Mucosa of stomach (tissue), 1 donor: ENCODE measurements around the gene RPS6KC1.

Source experiments
- H3K27me3 ChIP-seq: one replicate; pipeline ENCODE4 v1.7.0; 2013; ENCODE audit warnings: mild to moderate bottlenecking, low read length; ENCODE audit not compliant: control insufficient read depth, insufficient read depth
- H3K36me3 ChIP-seq: one replicate; pipeline ENCODE4 v1.7.0; 2013; ENCODE audit warnings: low read length; ENCODE audit not compliant: control insufficient read depth, insufficient read depth
- H3K4me1 ChIP-seq: one replicate; pipeline ENCODE4 v1.7.0; 2013; ENCODE audit warnings: mild to moderate bottlenecking, low read length; ENCODE audit not compliant: control insufficient read depth, insufficient read depth
- H3K4me3 ChIP-seq: one replicate; pipeline ENCODE4 v1.7.0; 2013; ENCODE audit warnings: low read length
- H3K9ac ChIP-seq: one replicate; pipeline ENCODE4 v1.7.0; 2013; ENCODE audit warnings: mild to moderate bottlenecking, low read length, moderate library complexity
- H3K9me3 ChIP-seq: one replicate; pipeline ENCODE4 v1.7.0; 2013; ENCODE audit warnings: mild to moderate bottlenecking, low read length, moderate library complexity; ENCODE audit not compliant: control insufficient read depth
- donor health status: Pancreatic carcinoma.

Gene RPS6KC1

GRCh38 chr1:213256438-213257087 lies 205.5 kb downstream of the RPS6KC1 start:
- Histone ChIP-seq H3K4me1 (no peaks in the 10 kb centered on the region), H3K36me3 (no peaks in the 10 kb centered on the region), H3K4me3 (no peak overlapping the region), H3K9me3 (no peaks in the 10 kb centered on the region), H3K27me3 (no peaks in the 10 kb centered on the region), H3K9ac (no peak overlapping the region)

GRCh38 chr1:213260311-213261075 lies 209.5 kb downstream of the RPS6KC1 start:
- H3K9me3 ChIP-seq: no peaks in the 10 kb centered on the region
- H3K27me3 ChIP-seq: no peaks in the 10 kb centered on the region
- H3K36me3 ChIP-seq: no peaks in the 10 kb centered on the region
- H3K4me3 ChIP-seq: no peak overlapping the region
- no peak overlapping the region for H3K9ac ChIP-seq
- no peaks in the 10 kb centered on the region for H3K4me1 ChIP-seq

- no peaks in the 10 kb centered on the region for H3K9me3 ChIP-seq
- no peaks in the 10 kb centered on the region for H3K27me3 ChIP-seq
- H3K36me3 ChIP-seq: no peaks in the 10 kb centered on the region
- H3K4me3 ChIP-seq: no peak overlapping the region
- H3K9ac ChIP-seq: no peak overlapping the region
- H3K4me1 ChIP-seq: no peaks in the 10 kb centered on the region
Measured at GRCh38 chr1:213264531-213264930, 213.5 kb downstream of the RPS6KC1 start.

GRCh38 chr1:213266983-213267772 lies 216.1 kb downstream of the RPS6KC1 start:
- Histone ChIP-seq H3K4me3 (no peak overlapping the region), H3K4me1 (no peaks in the 10 kb centered on the region), H3K36me3 (no peaks in the 10 kb centered on the region), H3K9me3 (no peaks in the 10 kb centered on the region), H3K27me3 (no peaks in the 10 kb centered on the region), H3K9ac (no peak overlapping the region)

GRCh38 chr1:213268221-213268620 lies 217.2 kb downstream of the RPS6KC1 start:
- no peaks in the 10 kb centered on the region for H3K4me1 ChIP-seq
- no peaks in the 10 kb centered on the region for H3K27me3 ChIP-seq
- H3K36me3 ChIP-seq: no peaks in the 10 kb centered on the region
- no peak overlapping the region for H3K4me3 ChIP-seq
- no peaks in the 10 kb centered on the region for H3K9me3 ChIP-seq
- no peak overlapping the region for H3K9ac ChIP-seq

- H3K36me3 ChIP-seq: no peaks in the 10 kb centered on the region
- no peaks in the 10 kb centered on the region for H3K9me3 ChIP-seq
Measured at GRCh38 chr1:213269829-213270228, 218.8 kb downstream of the RPS6KC1 start.

GRCh38 chr1:213273546-213273945 lies 222.5 kb downstream of the RPS6KC1 start:
- no peaks in the 10 kb centered on the region for H3K9me3 ChIP-seq
- no peaks in the 10 kb centered on the region for H3K36me3 ChIP-seq
- no peak overlapping the region for H3K9ac ChIP-seq
- H3K4me1 ChIP-seq: no peaks in the 10 kb centered on the region
- no peak overlapping the region for H3K4me3 ChIP-seq
- H3K27me3 ChIP-seq: no peaks in the 10 kb centered on the region

More at GRCh38 chr1:213269829-213270228, 218.8 kb downstream of the RPS6KC1 start:
- Histone ChIP-seq H3K9ac (no peak overlapping the region), H3K4me3 (no peak overlapping the region), H3K4me1 (no peaks in the 10 kb centered on the region), H3K27me3 (no peaks in the 10 kb centered on the region)

- Histone ChIP-seq H3K36me3 (no peaks in the 10 kb centered on the region), H3K27me3 (no peaks in the 10 kb centered on the region), H3K4me3 (no peak overlapping the region), H3K9me3 (no peaks in the 10 kb centered on the region), H3K9ac (no peak overlapping the region), H3K4me1 (no peaks in the 10 kb centered on the region)
Measured at GRCh38 chr1:213274140-213274539, 223.1 kb downstream of the RPS6KC1 start.

- H3K4me1 ChIP-seq: no peaks in the 10 kb centered on the region
- no peaks in the 10 kb centered on the region for H3K27me3 ChIP-seq
- H3K9me3 ChIP-seq: no peaks in the 10 kb centered on the region
- no peaks in the 10 kb centered on the region for H3K36me3 ChIP-seq
- no peak overlapping the region for H3K9ac ChIP-seq
- no peak overlapping the region for H3K4me3 ChIP-seq
Measured at GRCh38 chr1:213275293-213275692, 224.3 kb downstream of the RPS6KC1 start.

- Histone ChIP-seq H3K27me3 (no peaks in the 10 kb centered on the region), H3K9ac (no peak overlapping the region), H3K4me3 (no peak overlapping the region), H3K36me3 (no peaks in the 10 kb centered on the region), H3K9me3 (no peaks in the 10 kb centered on the region), H3K4me1 (no peaks in the 10 kb centered on the region)
Measured at GRCh38 chr1:213276236-213276635, 225.2 kb downstream of the RPS6KC1 start.

GRCh38 chr1:213277036-213277435 lies 226.0 kb downstream of the RPS6KC1 start:
- Histone ChIP-seq H3K36me3 (no peaks in the 10 kb centered on the region), H3K9ac (no peak overlapping the region), H3K9me3 (no peaks in the 10 kb centered on the region), H3K4me1 (no peaks in the 10 kb centered on the region), H3K27me3 (no peaks in the 10 kb centered on the region), H3K4me3 (no peak overlapping the region)

GRCh38 chr1:213279410-213279809 lies 228.4 kb downstream of the RPS6KC1 start:
- H3K9me3 ChIP-seq: no peaks in the 10 kb centered on the region
- H3K4me3 ChIP-seq: no peak overlapping the region
- H3K36me3 ChIP-seq: no peaks in the 10 kb centered on the region
- no peaks in the 10 kb centered on the region for H3K4me1 ChIP-seq
- H3K9ac ChIP-seq: no peak overlapping the region
- H3K27me3 ChIP-seq: no peaks in the 10 kb centered on the region
